ENCODE results near the gene MYBPHL.

The MYBPHL gene

GRCh38 chr1:109298666-109299557 is 7.9 kb downstream of the MYBPHL start (continued):
- 0 out of 2 replicates have a peak, but pooled peaks have one; percentile 20 for TF ChIP-seq ZNF692 (tag by site-specific recombination; IDR thresholded peaks at IDR 0.05)
- no peak for TF ChIP-seq ZFP41 (tag by site-specific recombination; IDR thresholded peaks at IDR 0.05; ENCODE audit: borderline replicate concordance)
- TF ChIP-seq ZNF146 (tag by site-specific recombination; IDR thresholded peaks at IDR 0.05) = no peak
- TF ChIP-seq ZNF701 (tag by site-specific recombination; IDR thresholded peaks at IDR 0.05) = no peak
- no peak for TF ChIP-seq ZSCAN4 (tag by site-specific recombination; IDR thresholded peaks at IDR 0.05)
- TF ChIP-seq ZBTB44 (tag by site-specific recombination; IDR thresholded peaks at IDR 0.05) = no peak
- no peak for TF ChIP-seq ZNF626 (tag by site-specific recombination; IDR thresholded peaks at IDR 0.05)

GRCh38 chr1:109296782-109297181 is 10.0 kb downstream of the MYBPHL start:
- Histone ChIP-seq H3K4me3 (ENCODE audit: low read depth, low read length) (no peak overlapping the region), H3K4me1 (ENCODE audit: control insufficient read depth, insufficient read depth, low read length) (no peaks in the 10 kb centered on the region), H3K36me3 (ENCODE audit: control insufficient read depth in 2 of 2, insufficient read depth in 1 of 2, low read length in 2 of 2) (no peaks in the 10 kb centered on the region), H3K9me3 (ENCODE audit: control insufficient read depth, insufficient read depth, low read depth, low read length) (no peaks in the 10 kb centered on the region), H3K27ac (ENCODE audit: extremely low read depth, low read depth, low read length) (no peak overlapping the region)
- CTCF ChIA-PET = interaction anchor here (0.6 to 1.0 kb wide), 2 partner anchors 24 to 102 kb away, joined by 3 read pairs; no protein-coding TSS in a partner anchor
- POLR2A ChIA-PET = no interaction called here
- TF ChIP-seq ZNF830 (tag by site-specific recombination; IDR thresholded peaks at IDR 0.05; ENCODE audit: low read depth) (no peak), ZNF423 (tag by site-specific recombination; IDR thresholded peaks at IDR 0.05) (no peak), MYNN (tag by site-specific recombination; IDR thresholded peaks at IDR 0.05; ENCODE audit: borderline replicate concordance) (no peak), ZNF132 (tag by site-specific recombination; IDR thresholded peaks at IDR 0.05; ENCODE audit: borderline replicate concordance) (no peak), ZNF596 (tag by site-specific recombination; IDR thresholded peaks at IDR 0.05) (no peak), ZNF521 (tag by site-specific recombination; IDR thresholded peaks at IDR 0.05) (no peak), ZNF146 (tag by site-specific recombination; IDR thresholded peaks at IDR 0.05) (no peak)

- H3K9me3 ChIP-seq (ENCODE audit: control insufficient read depth, insufficient read depth, low read depth, low read length) = no peaks in the 10 kb centered on the region
- no peaks in the 10 kb centered on the region for H3K36me3 ChIP-seq (ENCODE audit: control insufficient read depth in 2 of 2, insufficient read depth in 1 of 2, low read length in 2 of 2)
- no peak overlapping the region for H3K4me3 ChIP-seq (ENCODE audit: low read depth, low read length)
- ChIA-PET POLR2A (no interaction called here), CTCF (interaction anchor here (0.7 to 1.0 kb wide), 3 partner anchors 20 to 227 kb away, joined by 3 to 5 read pairs (median 3); no protein-coding TSS in a partner anchor)
- no peak overlapping the region for H3K27ac ChIP-seq (ENCODE audit: extremely low read depth, low read depth, low read length)
- H3K4me1 ChIP-seq (ENCODE audit: control insufficient read depth, insufficient read depth, low read length) = no peaks in the 10 kb centered on the region
- TF ChIP-seq REPIN1 (tag by site-specific recombination; IDR thresholded peaks at IDR 0.05; ENCODE audit: low read depth) = no peak
- TF ChIP-seq ZNF548 (tag by site-specific recombination; IDR thresholded peaks at IDR 0.05) = no peak
- TF ChIP-seq ZNF518A (tag by site-specific recombination; conservative IDR thresholded peaks at IDR 0.05; ENCODE audit: low read depth) = no peak
- no peak for TF ChIP-seq PRDM6 (tag by site-specific recombination; IDR thresholded peaks at IDR 0.05)
These were observed 10.9 kb downstream of the MYBPHL start for GRCh38 chr1:109295712-109296415.

All from HEK293 (cell line).